CD14-positive monocyte (primary cell): ENCODE data around the gene ASPA. TPM values are rescaled to one million over a fixed set of nuclear protein-coding genes. Genes with fewer than 3 reads are reported as not detected.

Experiments
- DNase-seq, 3 donors: peaks; one replicate each; pipeline ENCODE4 v3.0.0-alpha.2; 2011 to 2022
- H2AFZ ChIP-seq: 2 replicates; pipeline ENCODE4 v1.6.0; 2012; ENCODE audit warnings: mild to moderate bottlenecking, low read depth, low read length, inconsistent platforms; ENCODE audit not compliant: insufficient read depth, poor library complexity, severe bottlenecking
- H3K27ac ChIP-seq, 2 donors: 1 replicate in 1 of 2; 2 replicates in 1 of 2; pipeline ENCODE4 v1.5.1; 2012 to 2013; ENCODE audit warnings: low read length in 2 of 2, control low read depth in 1 of 2, inconsistent platforms in 1 of 2, low read depth in 1 of 2, mild to moderate bottlenecking in 1 of 2
- H3K27me3 ChIP-seq, 2 donors: one replicate each; pipeline versions ENCODE4 v1.6.0 to v1.6.1; 2011 to 2013; ENCODE audit warnings: low read length in 2 of 2; ENCODE audit not compliant: control insufficient read depth in 2 of 2, insufficient read depth in 2 of 2
- H3K36me3 ChIP-seq, 2 donors: replicated peaks in 1 of 2; 1 replicate in 1 of 2; 2 replicates in 1 of 2; pipeline versions ENCODE4 v1.5.1 to v1.6.1; 2012 to 2013; ENCODE audit warnings: low read length in 2 of 2, control low read depth in 1 of 2, inconsistent platforms in 1 of 2, mild to moderate bottlenecking in 1 of 2; ENCODE audit not compliant: insufficient read depth in 2 of 2, control insufficient read depth in 1 of 2
- H3K4me1 ChIP-seq, 2 donors: 1 replicate in 1 of 2; 2 replicates in 1 of 2; pipeline versions ENCODE4 v1.5.1 to v1.6.1; 2012 to 2013; ENCODE audit warnings: low read length in 2 of 2, control low read depth in 1 of 2, inconsistent platforms in 1 of 2, mild to moderate bottlenecking in 1 of 2, moderate library complexity in 1 of 2; ENCODE audit not compliant: insufficient read depth in 2 of 2, control insufficient read depth in 1 of 2
- H3K4me2 ChIP-seq: replicated peaks from 2 replicates; pipeline ENCODE3; 2012; ENCODE audit warnings: low read length, moderate library complexity, mild to moderate bottlenecking; ENCODE audit not compliant: poor library complexity, severe bottlenecking; ENCODE audit errors: extremely low read depth
- H3K4me3 ChIP-seq, 3 experiments: fragments of 200-600 bp in 1 of 3; sonication (generic) in 1 of 3; replicated peaks in 1 of 3; 1 replicate in 2 of 3; 2 replicates in 1 of 3; pipeline ENCODE4 v1.5.1; 2011 to 2013; ENCODE audit warnings: low read length in 3 of 3, mild to moderate bottlenecking in 3 of 3, control low read depth in 2 of 3, low read depth in 2 of 3, inconsistent platforms in 1 of 3, moderate library complexity in 1 of 3
- H3K79me2 ChIP-seq: 2 replicates; pipeline ENCODE4 v1.6.0; 2012; ENCODE audit warnings: mild to moderate bottlenecking, control low read depth, inconsistent platforms, low read length, moderate library complexity; ENCODE audit not compliant: insufficient read depth
- H3K9ac ChIP-seq: 2 replicates; pipeline ENCODE4 v1.6.0; 2017; ENCODE audit warnings: low read length, mild to moderate bottlenecking; ENCODE audit not compliant: insufficient read depth, poor library complexity, severe bottlenecking
- H3K9me3 ChIP-seq, 2 donors: replicated peaks in 1 of 2; 1 replicate in 1 of 2; 2 replicates in 1 of 2; pipeline versions ENCODE4 v1.5.1 to v1.6.1; 2012 to 2013; ENCODE audit warnings: low read length in 2 of 2, control low read depth in 1 of 2; ENCODE audit not compliant: control insufficient read depth in 1 of 2, insufficient read depth in 1 of 2
- H4K20me1 ChIP-seq: 2 replicates; pipeline ENCODE4 v1.6.0; 2012; ENCODE audit warnings: mild to moderate bottlenecking, low read length, control low read depth, moderate library complexity; ENCODE audit not compliant: insufficient read depth
- H3K27ac Mint-ChIP-seq, 7 donors: one replicate each; pipeline ENCODE4 v1.8.0; 2020; ENCODE audit warnings: mild to moderate bottlenecking in 7 of 7, mixed read lengths in 7 of 7, moderate library complexity in 6 of 7, inconsistent platforms in 2 of 7
- H3K27me3 Mint-ChIP-seq, 3 donors: one replicate each; pipeline ENCODE4 v1.8.0; 2021 to 2022; ENCODE audit warnings: low read depth in 3 of 3, mild to moderate bottlenecking in 3 of 3, mixed read lengths in 3 of 3, moderate library complexity in 3 of 3, inconsistent platforms in 1 of 3
- H3K36me3 Mint-ChIP-seq, 2 donors: one replicate each; pipeline ENCODE4 v1.8.0; 2020; ENCODE audit warnings: mixed read lengths in 2 of 2, inconsistent platforms in 1 of 2, mild to moderate bottlenecking in 1 of 2
- H3K4me1 Mint-ChIP-seq: one replicate; pipeline ENCODE4 v1.8.0; 2020; ENCODE audit warnings: mild to moderate bottlenecking, mixed read lengths
- H3K4me3 Mint-ChIP-seq, 2 donors: one replicate each; pipeline ENCODE4 v1.8.0; 2020; ENCODE audit warnings: mild to moderate bottlenecking in 2 of 2, mixed read lengths in 2 of 2, moderate library complexity in 1 of 2
- H3K9me3 Mint-ChIP-seq, 7 donors: one replicate each; pipeline ENCODE4 v1.8.0; 2020 to 2022; ENCODE audit warnings: mixed read lengths in 7 of 7, mild to moderate bottlenecking in 6 of 7, moderate library complexity in 6 of 7, inconsistent platforms in 2 of 7
- CTCF ChIP-seq: fragments of 200-600 bp; IDR thresholded peaks from one replicate; pipeline ENCODE4 v1.8.0; 2022; ENCODE audit warnings: antibody characterized with exemption, mild to moderate bottlenecking
- WGBS: methylation state at CpG from one replicate; pipeline ENCODE4 v1.1.5; 2013; ENCODE audit warnings: missing lambda C conversion rate; ENCODE audit not compliant: insufficient coverage; 5-methylcytosine and 5-hydroxymethylcytosine counted together
- intact Hi-C, 2 donors: fragments of 100-400 bp; cut with micrococcal nuclease; formaldehyde crosslinking; loops; one replicate each; pipeline versions ENCODE4 v1.15.0 to v1.15.1; 2023
- polyA plus RNA-seq, 3 donors: library from polyadenylated mRNA; depleted of rRNA in 1 of 3; unstranded in 2 of 3; stranded (reverse) in 1 of 3; fragments of 300-500 nt in 2 of 3; fragments of >200 nt in 1 of 3; fragmentation: Illumina TruSeq in 2 of 3; gene quantifications; 1 replicate in 2 of 3; 2 replicates in 1 of 3; pipeline ENCODE4 v1.2.3, GENCODE V29; 2012 to 2021

ASPA gene
- polyA plus RNA-seq, 3 donors, result not detected

DNA sequence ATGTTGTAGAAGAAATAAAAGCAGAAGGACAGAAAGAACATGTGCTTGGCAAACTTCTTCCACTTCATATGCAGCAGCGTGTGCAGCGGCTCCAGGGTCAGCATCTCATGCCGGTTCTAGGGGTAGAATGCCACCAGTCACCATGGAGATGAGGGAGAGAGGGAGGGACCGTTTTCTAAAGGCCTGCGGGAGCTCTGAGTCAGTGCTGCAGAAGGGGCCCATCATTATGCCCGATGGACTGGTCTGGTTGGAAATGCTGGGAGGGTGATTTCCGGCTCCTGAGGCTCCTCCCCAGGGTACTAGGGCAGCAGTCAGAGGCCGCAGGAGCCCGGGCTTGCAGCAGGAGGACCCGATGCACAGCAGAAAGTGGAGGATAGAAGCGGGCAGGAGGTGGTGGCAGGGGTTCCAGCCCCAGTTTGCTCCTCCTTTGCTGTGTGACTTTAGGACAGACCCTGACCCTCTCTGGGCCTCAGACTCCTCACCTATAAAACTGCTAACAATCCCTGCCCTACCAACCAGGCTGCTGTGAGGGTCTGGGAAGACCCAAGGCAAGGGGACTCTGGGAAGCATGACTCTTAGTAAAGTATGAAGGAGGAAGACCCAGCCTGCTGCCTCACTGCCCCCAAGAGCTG lies 53.2 kb downstream of the ASPA start:
- no peaks in the 10 kb centered on the region for H3K79me2 ChIP-seq
- H2AFZ ChIP-seq, result no peak overlapping the region
- Mint-ChIP-seq H3K27ac (no peak overlapping the region), H3K4me3 (no peak overlapping the region), H3K27me3 (peaks cover 2 to 10% (median 9%) of the 10 kb centered on the region in 3 donors), H3K36me3 (no peaks in the 10 kb centered on the region), H3K4me1 (no peaks in the 10 kb centered on the region), H3K9me3 (peaks cover 0 to 3% (median 0%) of the 10 kb centered on the region in 7 donors)
- H3K9ac ChIP-seq, result no peak overlapping the region
- H3K4me1 ChIP-seq, result no peaks in the 10 kb centered on the region
- H3K9me3 ChIP-seq, result no peaks in the 10 kb centered on the region
- H3K36me3 ChIP-seq, result no peaks in the 10 kb centered on the region
- no peaks in the 10 kb centered on the region for H4K20me1 ChIP-seq
- no peak overlapping the region for H3K4me2 ChIP-seq
- 70% methylated on average over 7 of the region's 11 CpGs for WGBS
- TF ChIP-seq CTCF, result no peak
- DNase-seq, result no peak
- H3K27ac ChIP-seq, result no peak overlapping the region
- intact Hi-C loops, result no loop called here
- no peaks in the 10 kb centered on the region for H3K27me3 ChIP-seq
- H3K4me3 ChIP-seq, result no peak overlapping the region

DNA sequence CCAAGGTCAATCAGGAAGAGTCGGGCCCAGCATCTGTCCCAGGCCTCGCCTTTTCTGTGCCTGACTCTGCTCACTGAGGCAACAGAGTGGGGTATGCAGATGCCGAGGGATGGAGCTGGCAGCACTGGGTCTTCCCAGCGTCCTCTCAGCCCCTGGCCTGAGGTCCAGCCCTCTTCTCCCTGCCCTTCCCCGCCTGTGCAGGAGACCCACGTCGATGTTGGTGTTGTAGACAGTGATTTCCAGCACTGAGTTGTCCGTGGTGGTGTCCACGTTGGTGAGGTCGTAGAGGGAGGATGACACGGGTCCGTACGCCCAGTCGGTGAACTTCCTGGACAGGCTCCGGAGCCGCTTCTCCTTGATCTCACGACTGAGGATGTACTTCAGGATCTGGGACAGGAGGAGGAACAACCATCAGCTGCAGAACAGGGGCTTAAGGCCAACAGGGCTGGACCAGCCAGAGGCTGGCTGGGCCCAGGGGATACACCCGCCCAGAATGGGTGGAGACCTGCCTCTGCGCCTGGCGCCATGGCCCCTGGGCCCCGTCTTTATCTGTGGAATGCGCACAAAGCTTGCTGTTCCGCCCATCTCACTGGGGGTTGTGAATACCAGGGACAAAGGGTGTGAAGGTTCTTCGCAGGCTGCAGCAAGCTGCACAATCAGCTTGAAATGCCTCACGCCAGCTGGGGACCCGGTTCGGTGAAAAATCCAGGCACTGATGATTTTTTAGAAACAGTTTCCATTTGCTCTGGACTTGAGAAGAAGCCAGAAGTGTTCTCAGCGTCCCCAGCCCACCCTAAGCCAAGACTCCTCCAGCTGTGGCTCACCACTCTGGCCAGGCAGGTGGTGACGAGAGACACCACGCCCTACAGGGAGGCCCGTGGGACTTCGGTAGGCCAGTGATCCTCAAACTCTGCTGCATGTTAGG lies 54.3 kb downstream of the ASPA start:
- no peaks in the 10 kb centered on the region for H3K4me1 ChIP-seq
- H3K79me2 ChIP-seq, result no peaks in the 10 kb centered on the region
- H3K4me2 ChIP-seq, result no peak overlapping the region
- Mint-ChIP-seq H3K36me3 (no peaks in the 10 kb centered on the region), H3K27ac (no peak overlapping the region), H3K4me3 (no peak overlapping the region), H3K27me3 (peaks cover 9 to 17% (median 12%) of the 10 kb centered on the region in 3 donors), H3K9me3 (peaks cover 0 to 7% (median 0%) of the 10 kb centered on the region in 7 donors), H3K4me1 (peaks cover 4% of the 10 kb centered on the region)
- no peak overlapping the region for H3K4me3 ChIP-seq
- no peaks in the 10 kb centered on the region for H4K20me1 ChIP-seq
- H3K27me3 ChIP-seq, result peaks cover 0 to 3% of the 10 kb centered on the region in 2 donors
- WGBS, result 88% methylated on average over 29 of the region's 32 CpGs
- H3K9ac ChIP-seq, result no peak overlapping the region
- H3K27ac ChIP-seq, result no peak overlapping the region
- no peak overlapping the region for H2AFZ ChIP-seq
- DNase-seq, result no peak
- intact Hi-C loops, result no loop called here
- H3K9me3 ChIP-seq, result peaks cover 0 to 3% of the 10 kb centered on the region in 2 donors
- no peaks in the 10 kb centered on the region for H3K36me3 ChIP-seq
- TF ChIP-seq CTCF, result no peak
